MM.1S (cell line): ENCODE data around the gene FUT7.
"Not testable (repeated sequence)": the region's sequence is repeated elsewhere in the genome, so short reads cannot be mapped to it uniquely, and the experiment has no call there.

Experiments used
- DNase-seq: peaks from one replicate; pipeline ENCODE4 v3.0.0-alpha.2; 2015
- H2AFZ ChIP-seq: fragments of 300-600 bp; sonication (generic); 2 replicates; pipeline ENCODE4 v1.6.0; 2016; ENCODE audit warnings: antibody characterized with exemption, low read length
- H3F3A ChIP-seq: fragments of 300-600 bp; sonication (generic); 2 replicates; pipeline ENCODE4 v1.6.1; 2016; ENCODE audit warnings: mild to moderate bottlenecking, antibody characterized with exemption, low read length, moderate library complexity, mixed read lengths; ENCODE audit not compliant: insufficient read depth
- H3K27ac ChIP-seq: fragments of 300-600 bp; sonication (generic); 2 replicates; pipeline ENCODE4 v1.5.1; 2016; ENCODE audit warnings: mild to moderate bottlenecking, low read length
- H3K27me3 ChIP-seq: fragments of 300-600 bp; sonication (generic); replicated peaks from 2 replicates; pipeline ENCODE4 v1.6.0; 2016; ENCODE audit warnings: low read length; ENCODE audit not compliant: insufficient read depth
- H3K36me3 ChIP-seq: fragments of 300-600 bp; sonication (generic); replicated peaks from 2 replicates; pipeline ENCODE4 v1.6.1; 2016; ENCODE audit warnings: mild to moderate bottlenecking, low read length, mixed read lengths; ENCODE audit not compliant: insufficient read depth
- H3K4me1 ChIP-seq: fragments of 300-600 bp; sonication (generic); 2 replicates; pipeline ENCODE4 v1.6.1; 2016; ENCODE audit warnings: low read length, mixed read lengths
- H3K4me2 ChIP-seq: fragments of 300-600 bp; sonication (generic); 2 replicates; pipeline ENCODE4 v1.6.0; 2016; ENCODE audit warnings: low read depth, low read length
- H3K4me3 ChIP-seq: fragments of 300-600 bp; sonication (generic); 2 replicates; pipeline ENCODE4 v1.5.1; 2016; ENCODE audit warnings: low read length, mixed read lengths
- H3K79me2 ChIP-seq: fragments of 300-600 bp; sonication (generic); 2 replicates; pipeline ENCODE4 v1.6.1; 2016; ENCODE audit warnings: mixed run types, low read length, mixed read lengths
- H3K9ac ChIP-seq: fragments of 300-600 bp; sonication (generic); 2 replicates; pipeline ENCODE4 v1.6.1; 2016; ENCODE audit warnings: low read length, mixed read lengths
- H3K9me2 ChIP-seq: fragments of 300-600 bp; sonication (generic); replicated peaks from 2 replicates; pipeline ENCODE4 v1.6.1; 2016; ENCODE audit warnings: mild to moderate bottlenecking, low read length, mixed read lengths; ENCODE audit not compliant: insufficient read depth
- H3K9me3 ChIP-seq: fragments of 300-600 bp; sonication (generic); replicated peaks from 2 replicates; pipeline ENCODE4 v1.6.1; 2016; ENCODE audit warnings: mild to moderate bottlenecking, low read length, mixed read lengths; ENCODE audit not compliant: insufficient read depth
- H4K20me1 ChIP-seq: fragments of 300-600 bp; sonication (generic); 2 replicates; pipeline ENCODE4 v1.6.1; 2016; ENCODE audit warnings: mild to moderate bottlenecking, low read length, moderate library complexity, mixed read lengths; ENCODE audit not compliant: insufficient read depth
- EZH2 ChIP-seq: fragments of 300-600 bp; sonication (generic); optimal IDR thresholded peaks from 2 replicates; pipeline ENCODE3; 2017; ENCODE audit warnings: low read depth, mild to moderate bottlenecking, antibody characterized with exemption, low read length, mixed read lengths
- EZH2phosphoT487 ChIP-seq: fragments of 300-600 bp; sonication (generic); IDR thresholded peaks from 2 replicates; pipeline ENCODE4 v1.6.1; 2018; ENCODE audit warnings: antibody characterized with exemption, low read length
- TF ChIP-seq, protein P1 (sequence below): fragments of 300-600 bp; sonication (generic); IDR thresholded peaks from 2 replicates; pipeline ENCODE4 v1.5.1; 2016; ENCODE audit warnings: antibody characterized with exemption, low read length, mixed read lengths

FUT7 gene

DNA sequence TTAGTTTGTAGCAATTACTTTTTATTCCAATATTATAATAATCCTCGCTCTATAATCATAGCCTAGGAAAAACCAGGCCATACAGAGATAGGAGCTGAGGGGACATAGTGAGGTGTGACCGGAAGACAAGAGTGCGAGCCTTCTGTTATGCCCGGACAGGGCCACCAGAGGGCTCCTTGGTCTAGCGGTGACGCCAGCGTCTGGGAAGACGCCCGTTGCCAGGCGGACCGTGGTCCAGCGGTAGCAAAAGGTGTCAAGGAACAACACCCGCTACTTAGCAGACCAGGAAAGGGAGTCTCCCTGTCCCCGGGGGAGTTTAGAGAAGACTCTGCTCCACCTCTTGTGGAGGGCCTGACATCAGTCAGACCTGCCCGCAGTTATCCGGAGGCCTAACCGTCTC lies 27.6 kb downstream of the FUT7 start:
- H2AFZ ChIP-seq, DNase-seq, H3F3A ChIP-seq, H3K4me3 ChIP-seq, H3K9ac ChIP-seq, H3K4me2 ChIP-seq, H3K27ac ChIP-seq, H3K9me2 ChIP-seq, H3K4me1 ChIP-seq, H3K9me3 ChIP-seq, H3K79me2 ChIP-seq, H3K36me3 ChIP-seq, H4K20me1 ChIP-seq: not testable (repeated sequence)
- TF ChIP-seq, protein P1, sequence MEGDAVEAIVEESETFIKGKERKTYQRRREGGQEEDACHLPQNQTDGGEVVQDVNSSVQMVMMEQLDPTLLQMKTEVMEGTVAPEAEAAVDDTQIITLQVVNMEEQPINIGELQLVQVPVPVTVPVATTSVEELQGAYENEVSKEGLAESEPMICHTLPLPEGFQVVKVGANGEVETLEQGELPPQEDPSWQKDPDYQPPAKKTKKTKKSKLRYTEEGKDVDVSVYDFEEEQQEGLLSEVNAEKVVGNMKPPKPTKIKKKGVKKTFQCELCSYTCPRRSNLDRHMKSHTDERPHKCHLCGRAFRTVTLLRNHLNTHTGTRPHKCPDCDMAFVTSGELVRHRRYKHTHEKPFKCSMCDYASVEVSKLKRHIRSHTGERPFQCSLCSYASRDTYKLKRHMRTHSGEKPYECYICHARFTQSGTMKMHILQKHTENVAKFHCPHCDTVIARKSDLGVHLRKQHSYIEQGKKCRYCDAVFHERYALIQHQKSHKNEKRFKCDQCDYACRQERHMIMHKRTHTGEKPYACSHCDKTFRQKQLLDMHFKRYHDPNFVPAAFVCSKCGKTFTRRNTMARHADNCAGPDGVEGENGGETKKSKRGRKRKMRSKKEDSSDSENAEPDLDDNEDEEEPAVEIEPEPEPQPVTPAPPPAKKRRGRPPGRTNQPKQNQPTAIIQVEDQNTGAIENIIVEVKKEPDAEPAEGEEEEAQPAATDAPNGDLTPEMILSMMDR: peak; percentile 15; the same call in 1 of the 2 replicates
- peaks cover 60% of the 10 kb centered on the region for H3K27me3 ChIP-seq

DNA sequence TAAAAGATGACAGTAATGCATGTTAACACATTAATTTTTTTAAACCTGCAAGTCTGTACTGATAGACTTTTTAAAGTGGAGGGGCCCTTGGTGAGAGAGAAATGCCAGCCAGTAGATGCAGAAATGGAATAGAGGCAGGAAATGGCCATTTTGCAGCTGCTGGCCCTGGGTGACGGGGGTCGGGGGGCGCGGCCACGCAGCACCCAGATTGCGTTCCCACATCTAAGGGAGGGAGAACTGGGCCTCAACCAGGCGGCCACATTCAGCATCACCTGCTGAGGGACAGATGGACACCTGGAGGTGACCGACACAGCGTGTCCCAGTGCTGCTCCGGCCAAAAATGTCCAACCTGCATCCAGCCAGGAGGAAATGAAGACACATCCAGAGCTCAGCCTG lies 29.2 kb downstream of the FUT7 start:
- Histone ChIP-seq H3K9me2 (no peaks in the 10 kb centered on the region), H3K9ac (no peak overlapping the region), H3K4me2 (no peak overlapping the region), H2AFZ (no peak overlapping the region), H3K9me3 (no peaks in the 10 kb centered on the region), H3K4me1 (peaks cover 2% of the 10 kb centered on the region; the same call in 1 of the 2 replicates), H3F3A (peaks cover 2% of the 10 kb centered on the region; the same call in 1 of the 2 replicates), H3K36me3 (no peaks in the 10 kb centered on the region), H3K79me2 (no peaks in the 10 kb centered on the region), H3K27ac (no peak overlapping the region), H4K20me1 (no peaks in the 10 kb centered on the region), H3K4me3 (no peak overlapping the region), H3K27me3 (peaks cover 59% of the 10 kb centered on the region)
- TF ChIP-seq EZH2phosphoT487 (no peak), EZH2 (no peak)
- TF ChIP-seq, protein P1: no peak
- DNase-seq: no peak

DNA sequence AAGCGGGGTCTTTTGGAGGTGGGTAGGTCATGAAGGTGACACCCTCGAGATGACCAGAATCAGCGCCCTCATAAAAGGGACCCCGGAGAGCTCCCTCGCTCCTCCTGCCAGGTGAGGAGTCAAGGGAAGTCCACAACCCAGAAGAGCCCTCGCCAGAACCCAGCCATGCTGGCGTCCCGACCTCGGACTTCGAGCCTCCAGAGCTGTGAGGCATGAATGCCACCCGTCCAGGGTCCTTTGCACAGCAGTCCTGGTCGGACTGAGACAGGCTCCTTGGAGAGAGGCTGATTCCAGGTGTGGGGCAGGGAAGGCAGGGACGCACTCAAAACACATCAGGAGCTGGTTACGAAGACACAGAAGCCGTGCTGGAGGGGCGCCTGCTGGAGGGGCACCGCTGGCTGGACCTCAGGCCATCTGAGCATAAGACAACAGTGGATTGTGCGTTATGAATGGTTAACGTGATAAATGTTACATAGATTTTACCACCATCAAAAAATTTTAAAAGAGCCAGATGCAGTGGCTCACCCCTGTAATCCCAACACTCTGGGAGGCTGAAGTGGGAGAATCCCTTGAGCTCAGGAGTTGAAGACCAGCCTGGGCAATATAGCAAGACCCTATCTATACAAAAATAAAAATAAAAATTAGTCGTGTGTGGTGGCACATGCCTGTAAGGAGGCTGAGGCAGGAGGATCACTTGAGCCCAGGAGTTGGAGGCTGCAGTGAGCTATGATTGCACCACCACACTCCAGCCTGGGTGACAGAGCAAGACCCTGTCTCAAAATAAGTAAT lies 29.8 kb downstream of the FUT7 start:
- Histone ChIP-seq H4K20me1 (no peaks in the 10 kb centered on the region), H3K79me2 (no peaks in the 10 kb centered on the region), H3K27ac (no peak overlapping the region), H2AFZ (no peak overlapping the region), H3K36me3 (no peaks in the 10 kb centered on the region), H3K4me2 (no peak overlapping the region), H3K4me3 (no peak overlapping the region), H3K9ac (no peak overlapping the region), H3K27me3 (peaks cover 60% of the 10 kb centered on the region), H3K9me3 (no peaks in the 10 kb centered on the region), H3K9me2 (no peaks in the 10 kb centered on the region), H3K4me1 (peaks cover 2% of the 10 kb centered on the region; the same call in 1 of the 2 replicates), H3F3A (peaks cover 2% of the 10 kb centered on the region; the same call in 1 of the 2 replicates)
- DNase-seq: no peak
- no peak for TF ChIP-seq EZH2phosphoT487
- TF ChIP-seq, protein P1: no peak
- no peak for TF ChIP-seq EZH2
